ENCODE data around the gene C17orf107. TPM values are rescaled to one million over a fixed set of nuclear protein-coding genes. Genes with fewer than 3 reads are reported as not detected.

Gene C17orf107
- total and polyA plus RNA-seq, 5 experiments from 2014 or later, result 1.5 to 5.7 (median 1.8) TPM

DNA sequence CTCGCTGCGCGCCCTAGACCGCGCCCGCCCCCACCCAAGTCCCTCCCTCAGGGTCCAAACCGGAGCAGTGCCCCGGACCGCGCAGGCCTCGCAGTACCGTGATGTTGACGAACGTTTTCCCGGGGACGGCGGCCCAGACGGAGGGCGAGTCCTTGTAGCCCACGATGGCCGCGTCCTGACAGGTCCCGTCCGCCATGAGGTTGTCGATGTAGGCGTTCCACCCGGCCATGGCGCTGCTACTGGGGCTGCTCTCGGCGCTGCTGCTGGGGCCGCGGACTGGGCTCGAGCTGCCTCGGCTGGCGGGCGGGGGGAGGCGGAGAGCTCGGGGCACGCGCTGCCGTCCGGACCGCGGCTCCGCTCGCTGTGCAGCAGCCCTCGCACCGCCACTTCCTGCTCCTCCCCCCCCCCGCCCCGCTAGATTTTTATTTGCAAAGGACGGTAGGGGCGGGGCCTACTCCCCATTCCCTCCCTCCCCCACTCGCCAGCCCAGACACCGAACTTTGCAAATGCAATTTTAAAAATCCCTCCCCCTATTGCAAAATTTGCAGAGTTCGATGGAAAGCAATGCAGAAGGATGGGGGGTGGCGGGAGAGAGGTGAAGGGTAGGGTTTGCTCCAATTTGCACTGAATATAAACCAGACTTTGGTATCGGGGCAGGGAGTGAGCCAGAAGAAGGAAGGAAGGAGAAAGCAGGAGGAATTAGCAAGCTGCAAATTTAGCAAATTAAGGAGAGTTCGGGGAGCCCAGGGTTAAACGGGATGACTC is 49.0 kb downstream of the C17orf107 start, which contains the start of gene PFN1:
Gene PFN1, minus strand, starts transcription at position 365 of the 765 bp plus-strand sequence. Its CDS starts 136 bp downstream, at position 229.
- peak; percentile 79 to 95 (median 86) for DNase-seq
- peak; percentile 31 to 62 for ATAC-seq
- POLR2A ChIA-PET, result interaction anchor here (0.6 to 25.2 kb wide), 22 partner anchors 9 to 806 kb away, joined by 3 to 635 read pairs (median 7); partner anchors contain the start of genes ARRB2, C17orf107, CYB5D2 and INCA1
- peak within 1 kb of the TSS; percentile 92 to 100 (median 96) for H3K27ac Mint-ChIP-seq
- H3K4me3 Mint-ChIP-seq, result peak within 1 kb of the TSS; percentile 91 to 100 (median 98)
- H3K27me3 Mint-ChIP-seq, result no peaks in the 10 kb centered on the region
- peaks cover 39 to 55% (median 48%) of the 10 kb centered on the region in 4 donors for H3K4me1 Mint-ChIP-seq
- no peaks in the 10 kb centered on the region for H3K9me3 Mint-ChIP-seq
- H3K36me3 Mint-ChIP-seq, result peaks cover 11 to 33% (median 24%) of the 10 kb centered on the region in 3 donors

DNA sequence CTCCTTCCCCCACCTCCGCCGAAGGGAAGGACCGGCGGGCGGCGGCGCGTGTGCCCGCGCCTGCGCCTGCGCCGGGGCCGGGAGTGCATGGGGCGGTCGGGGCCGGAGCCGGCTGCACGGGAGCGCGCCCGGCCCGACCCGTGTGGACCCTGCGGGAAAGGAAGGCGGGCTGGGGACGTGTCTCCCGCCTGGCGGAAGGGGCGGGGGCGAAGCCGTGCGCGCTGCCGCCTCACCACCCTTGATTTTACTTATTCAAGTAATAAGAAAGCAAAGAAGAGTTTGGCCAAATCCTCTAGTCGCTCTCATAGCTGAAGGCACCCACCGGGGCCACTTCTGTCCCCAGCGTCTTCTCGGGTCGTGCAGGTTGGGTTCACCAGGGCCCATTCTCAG is 49.6 kb downstream of the C17orf107 start:
- peak overlapping the region; percentile 77 to 100 (median 95) for H3K27ac Mint-ChIP-seq
- H3K9me3 Mint-ChIP-seq, result no peaks in the 10 kb centered on the region
- H3K36me3 Mint-ChIP-seq, result peaks cover 11 to 30% (median 24%) of the 10 kb centered on the region in 3 donors
- no peaks in the 10 kb centered on the region for H3K27me3 Mint-ChIP-seq
- H3K4me3 Mint-ChIP-seq, result peak overlapping the region; percentile 91 to 100 (median 98)
- peak in 8 of 10 donors; percentile 58 to 85 (median 67) for DNase-seq
- peaks cover 37 to 49% (median 43%) of the 10 kb centered on the region in 4 donors for H3K4me1 Mint-ChIP-seq
- POLR2A ChIA-PET, result interaction anchor here (0.6 to 25.2 kb wide), 21 partner anchors 9 to 806 kb away, joined by 3 to 635 read pairs (median 8); partner anchors contain the start of genes ARRB2, C17orf107, INCA1 and KIF1C
- ATAC-seq, result peak; percentile 41 to 47

DNA sequence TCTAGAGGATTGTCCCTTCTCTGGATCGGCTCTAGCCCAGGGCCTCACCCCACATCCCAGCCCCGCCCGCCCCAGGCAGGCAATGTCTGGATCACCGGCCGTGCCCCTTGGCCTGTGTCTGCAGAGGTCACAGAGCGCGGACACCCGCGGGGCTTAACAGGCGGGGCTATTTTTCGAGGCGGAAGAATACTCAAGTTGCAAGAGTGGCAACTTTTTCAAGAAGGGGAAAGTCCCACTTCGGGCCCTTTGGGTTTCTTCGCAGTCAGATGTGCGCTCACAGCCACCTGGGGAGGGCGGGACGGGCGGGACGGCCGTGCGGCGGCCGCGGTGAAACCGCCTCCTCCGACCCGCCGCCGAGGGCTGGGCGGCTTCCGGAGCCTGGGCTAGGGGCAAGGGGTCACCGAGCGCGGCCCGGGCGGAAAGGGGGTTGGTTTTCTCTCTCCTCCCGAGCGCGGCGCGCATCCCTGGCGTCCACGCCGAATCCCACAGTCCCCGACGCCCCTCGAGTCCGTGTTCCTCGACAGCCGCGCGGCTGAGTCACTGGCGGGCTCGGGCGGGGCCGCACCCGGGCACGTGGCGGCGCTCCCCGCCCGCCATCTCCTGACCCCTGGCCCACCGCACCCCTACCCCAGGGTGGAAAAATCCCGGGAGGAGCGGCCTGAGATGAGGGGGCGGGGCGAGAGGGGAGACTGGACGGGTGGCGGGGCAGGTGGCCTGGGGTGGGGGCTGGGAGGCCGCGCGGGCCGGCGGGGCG is 50.2 kb downstream of the C17orf107 start:
- ATAC-seq (peak; percentile 46 to 56), DNase-seq (peak; percentile 47 to 88 (median 72))
- no peaks in the 10 kb centered on the region for H3K27me3 Mint-ChIP-seq
- peak overlapping the region; percentile 77 to 94 (median 92) for H3K27ac Mint-ChIP-seq
- H3K4me1 Mint-ChIP-seq, result peaks cover 31 to 44% (median 38%) of the 10 kb centered on the region in 4 donors
- POLR2A ChIA-PET, result interaction anchor here (0.6 to 25.2 kb wide), 16 partner anchors 8 to 239 kb away, joined by 3 to 635 read pairs (median 9); partner anchors contain the start of genes ARRB2, C17orf107, INCA1 and KIF1C
- peaks cover 11 to 25% (median 24%) of the 10 kb centered on the region in 3 donors for H3K36me3 Mint-ChIP-seq
- H3K4me3 Mint-ChIP-seq, result peak overlapping the region; percentile 81 to 100 (median 96)
- H3K9me3 Mint-ChIP-seq, result no peaks in the 10 kb centered on the region

DNA sequence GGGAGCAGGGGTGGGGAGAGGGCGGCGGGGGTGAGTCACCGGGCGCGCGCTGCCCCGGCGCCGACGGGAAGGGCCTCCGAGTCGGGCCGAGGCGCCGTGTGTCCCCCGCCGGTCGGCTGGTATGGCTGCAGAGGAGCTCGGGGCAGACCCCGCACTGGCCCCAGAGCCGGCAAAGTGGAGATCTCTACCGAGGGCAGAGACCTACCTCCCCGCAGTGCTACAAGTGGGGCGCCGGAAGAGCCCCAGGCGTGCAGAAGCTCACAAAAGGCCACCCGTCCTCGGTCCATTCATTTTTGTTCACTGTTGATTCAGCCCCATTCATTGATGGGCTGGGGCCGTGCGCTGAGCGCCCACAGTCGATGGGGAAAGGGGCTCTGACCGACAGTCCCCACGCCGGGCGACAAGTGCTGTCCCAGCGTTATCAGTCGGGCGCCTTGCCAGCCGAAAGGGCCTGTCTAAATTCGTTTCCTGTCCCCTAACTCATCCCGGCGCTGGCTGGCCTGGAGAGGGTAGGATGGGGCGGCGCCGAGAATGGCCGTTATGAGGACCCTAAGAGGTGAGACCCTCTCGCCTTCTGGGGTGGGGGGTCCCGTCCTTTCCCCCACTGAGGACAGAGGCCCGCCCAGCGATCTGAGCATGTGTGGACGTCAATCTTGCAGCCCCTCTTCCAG is 50.9 kb downstream of the C17orf107 start:
- H3K9me3 Mint-ChIP-seq, result no peaks in the 10 kb centered on the region
- peak overlapping the region; percentile 61 to 91 (median 82) for H3K4me3 Mint-ChIP-seq
- peaks cover 11 to 22% (median 19%) of the 10 kb centered on the region in 3 donors for H3K36me3 Mint-ChIP-seq
- H3K27me3 Mint-ChIP-seq, result no peaks in the 10 kb centered on the region
- peak in 4 of 10 donors; percentile 32 to 46 (median 41) for DNase-seq
- peaks cover 24 to 37% (median 30%) of the 10 kb centered on the region in 4 donors for H3K4me1 Mint-ChIP-seq
- POLR2A ChIA-PET, result interaction anchor here (1.3 to 25.2 kb wide), 5 partner anchors 12 to 99 kb away, joined by 3 to 635 read pairs (median 13); partner anchors contain the start of genes RNF167, SLC25A11 and SPAG7
- peak in 1 of 2 donors; percentile 4 for ATAC-seq
- peak overlapping the region in 9 of 10 donors; percentile 79 to 94 (median 82) for H3K27ac Mint-ChIP-seq

DNA sequence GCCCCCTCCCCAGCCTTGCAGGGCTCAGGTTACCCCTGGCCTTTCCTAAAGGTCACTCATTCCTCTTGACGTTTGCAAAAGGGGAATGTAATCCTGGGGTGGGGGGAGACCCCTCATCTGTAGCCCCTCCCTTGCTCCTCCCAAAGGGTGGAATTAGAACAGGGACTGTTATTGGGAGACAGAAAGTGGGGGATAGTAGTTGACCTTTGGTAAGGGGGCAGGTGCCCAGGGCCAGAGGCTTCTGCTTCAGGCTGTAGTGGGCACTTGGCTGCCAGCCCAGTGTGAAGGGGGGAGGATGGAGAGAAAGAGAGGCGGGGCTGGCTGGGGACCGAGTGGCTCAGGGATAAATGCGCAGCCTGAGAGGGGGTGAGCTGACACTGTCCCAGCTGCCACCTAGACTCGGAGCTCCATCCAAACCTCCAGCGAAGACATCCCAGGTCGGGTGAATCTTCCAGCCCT is 51.4 kb downstream of the C17orf107 start, which contains the start of gene ENO3:
Gene ENO3, plus strand, starts transcription at position 374 of the 459 bp plus-strand sequence. CDS start 711 bp downstream, outside the sequence.
- Mint-ChIP-seq H3K4me1 (peaks cover 19 to 33% (median 25%) of the 10 kb centered on the region in 4 donors), H3K27ac (peak within 1 kb of the TSS in 9 of 10 donors; percentile 79 to 94 (median 82)), H3K36me3 (peaks cover 11 to 16% (median 14%) of the 10 kb centered on the region in 3 donors), H3K27me3 (no peaks in the 10 kb centered on the region), H3K4me3 (peak within 1 kb of the TSS; percentile 61 to 91 (median 82)), H3K9me3 (no peaks in the 10 kb centered on the region)
- POLR2A ChIA-PET, result interaction anchor here (1.4 to 25.2 kb wide), 4 partner anchors 12 to 98 kb away, joined by 3 to 635 read pairs (median 92); partner anchors contain the start of genes RNF167, SLC25A11 and SPAG7
- ATAC-seq (no peak), DNase-seq (no peak)

DNA sequence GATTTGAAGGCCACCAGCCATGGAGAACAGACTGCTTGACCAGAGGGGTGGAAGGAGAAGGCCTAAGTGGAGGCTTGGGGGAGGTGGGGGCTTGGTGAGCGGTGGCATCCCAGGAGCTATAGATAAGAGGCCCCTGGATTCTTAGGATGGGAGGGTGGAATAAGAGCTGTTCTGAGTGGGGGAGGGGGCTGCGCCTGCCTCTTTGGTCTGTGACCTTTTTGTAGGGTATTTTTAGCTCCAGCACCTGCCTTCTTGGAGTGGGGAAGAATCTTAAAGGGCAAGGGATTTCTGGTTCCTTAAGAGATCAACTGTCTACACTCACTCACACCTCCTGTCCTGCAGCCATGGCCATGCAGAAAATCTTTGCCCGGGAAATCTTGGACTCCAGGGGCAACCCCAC is 52.1 kb downstream of the C17orf107 start:
- Mint-ChIP-seq H3K4me3 (peak overlapping the region in 8 of 10 donors; percentile 10 to 91 (median 79)), H3K9me3 (no peaks in the 10 kb centered on the region), H3K27me3 (no peaks in the 10 kb centered on the region), H3K36me3 (peaks cover 6 to 11% (median 9%) of the 10 kb centered on the region in 3 donors), H3K27ac (peak overlapping the region in 6 of 10 donors; percentile 40 to 91 (median 62)), H3K4me1 (peaks cover 15 to 34% (median 24%) of the 10 kb centered on the region in 4 donors)
- DNase-seq (no peak), ATAC-seq (no peak)
- POLR2A ChIA-PET, result interaction anchor here (0.6 to 25.2 kb wide), 5 partner anchors 9 to 517 kb away, joined by 3 to 635 read pairs (median 3); partner anchors contain the start of genes DHX33, RNF167, SLC25A11 and SPAG7

Other genes starting within 250 kb of the C17orf107 start
- 10 to 100 TPM; 70.6 to 71.3 TPM for gene PELP1, start 195.4 kb upstream of the C17orf107 start, total RNA-seq
- gene PELP1, start 195.4 kb upstream of the C17orf107 start, polyA plus RNA-seq, result 10 to 100 TPM in 2 of 3 donors, 1 to 10 TPM in 1; 8.9 to 13.3 (median 12.1) TPM
- 100 to 1,000 TPM; 402 to 413 TPM for gene ARRB2, start 188.9 kb upstream of the C17orf107 start, total RNA-seq
- gene ARRB2, start 188.9 kb upstream of the C17orf107 start, polyA plus RNA-seq, result 10 to 100 TPM; 47.0 to 60.5 (median 49.4) TPM
- gene MED11, start 168.1 kb upstream of the C17orf107 start, total RNA-seq, result 10 to 100 TPM; 31.1 to 32.7 TPM
- 10 to 100 TPM; 37.2 to 81.1 (median 38.9) TPM for gene MED11, start 168.1 kb upstream of the C17orf107 start, polyA plus RNA-seq
- under 1 TPM; 0.38 to 0.47 TPM for gene ZMYND15, start 159.7 kb upstream of the C17orf107 start, total RNA-seq
- under 1 TPM in 1 of 3 donors, not detected in 2; 0.10 TPM for gene ZMYND15, start 159.7 kb upstream of the C17orf107 start, polyA plus RNA-seq
- 1 to 10 TPM; 5.5 to 5.6 TPM for gene CXCL16, start 159.6 kb upstream of the C17orf107 start, total RNA-seq
- 1 to 10 TPM; 2.2 to 5.9 (median 2.5) TPM for gene CXCL16, start 159.6 kb upstream of the C17orf107 start, polyA plus RNA-seq
- not detected for gene TM4SF5, start 127.7 kb upstream of the C17orf107 start, total RNA-seq
- gene TM4SF5, start 127.7 kb upstream of the C17orf107 start, polyA plus RNA-seq, result not detected
- gene VMO1, start 113.2 kb upstream of the C17orf107 start, total RNA-seq, result under 1 TPM in 1 of 2 experiments, not detected in 1; 0.60 TPM
- not detected for gene VMO1, start 113.2 kb upstream of the C17orf107 start, polyA plus RNA-seq
- gene GLTPD2, start 110.6 kb upstream of the C17orf107 start, total RNA-seq, result not detected
- gene GLTPD2, start 110.6 kb upstream of the C17orf107 start, polyA plus RNA-seq, result under 1 TPM; 0.36 to 0.39 (median 0.39) TPM
- gene PSMB6, start 103.4 kb upstream of the C17orf107 start, total RNA-seq, result 10 to 100 TPM; 56.5 to 61.6 TPM
- gene PSMB6, start 103.4 kb upstream of the C17orf107 start, polyA plus RNA-seq, result 100 to 1,000 TPM; 211 to 282 (median 256) TPM
- 10 to 100 TPM; 21.4 to 27.9 TPM for gene PLD2, start 92.4 kb upstream of the C17orf107 start, total RNA-seq
- gene PLD2, start 92.4 kb upstream of the C17orf107 start, polyA plus RNA-seq, result 1 to 10 TPM; 1.1 to 1.9 (median 1.9) TPM
- 100 to 1,000 TPM; 110 to 117 TPM for gene MINK1, start 66.2 kb upstream of the C17orf107 start, total RNA-seq
- gene MINK1, start 66.2 kb upstream of the C17orf107 start, polyA plus RNA-seq, result 10 to 100 TPM in 1 of 3 donors, 1 to 10 TPM in 2; 4.1 to 12.9 (median 8.1) TPM
- 1 to 10 TPM in 1 of 2 experiments, under 1 TPM in 1; 0.94 to 1.3 TPM for gene CHRNE, start 3.6 kb downstream of the C17orf107 start, total RNA-seq
- under 1 TPM; 0.19 to 0.58 (median 0.20) TPM for gene CHRNE, start 3.6 kb downstream of the C17orf107 start, polyA plus RNA-seq
- not detected for gene GP1BA, start 32.7 kb downstream of the C17orf107 start, total RNA-seq
- under 1 TPM in 2 of 3 donors, not detected in 1; 0.08 to 0.13 TPM for gene GP1BA, start 32.7 kb downstream of the C17orf107 start, polyA plus RNA-seq
- gene SLC25A11, start 40.5 kb downstream of the C17orf107 start, total RNA-seq, result 10 to 100 TPM; 42.5 to 45.0 TPM
- 10 to 100 TPM; 75.3 to 78.6 (median 77.6) TPM for gene SLC25A11, start 40.5 kb downstream of the C17orf107 start, polyA plus RNA-seq
- 100 to 1,000 TPM; 143 to 145 TPM for gene RNF167, start 40.7 kb downstream of the C17orf107 start, total RNA-seq
- 10 to 100 TPM; 30.3 to 50.0 (median 32.2) TPM for gene RNF167, start 40.7 kb downstream of the C17orf107 start, polyA plus RNA-seq
- 100 to 1,000 TPM; 486 to 497 TPM for gene PFN1, start 49.0 kb downstream of the C17orf107 start, total RNA-seq
- gene PFN1, start 49.0 kb downstream of the C17orf107 start, polyA plus RNA-seq, result 1,000 to 10,000 TPM; 1,824 to 2,067 (median 1,870) TPM
- 10 to 100 TPM; 35.2 to 36.7 TPM for gene ENO3, start 51.6 kb downstream of the C17orf107 start, total RNA-seq
- gene ENO3, start 51.6 kb downstream of the C17orf107 start, polyA plus RNA-seq, result 1 to 10 TPM; 1.5 to 3.0 (median 1.8) TPM
- gene SPAG7, start 68.3 kb downstream of the C17orf107 start, total RNA-seq, result 10 to 100 TPM; 50.5 to 52.6 TPM
- 100 to 1,000 TPM; 122 to 131 (median 129) TPM for gene SPAG7, start 68.3 kb downstream of the C17orf107 start, polyA plus RNA-seq
- 10 to 100 TPM; 56.1 to 58.7 TPM for gene CAMTA2, start 88.1 kb downstream of the C17orf107 start, total RNA-seq
- 10 to 100 TPM in 1 of 3 donors, 1 to 10 TPM in 2; 4.1 to 18.9 (median 6.3) TPM for gene CAMTA2, start 88.1 kb downstream of the C17orf107 start, polyA plus RNA-seq
- gene INCA1, start 98.0 kb downstream of the C17orf107 start, total RNA-seq, result under 1 TPM in 1 of 2 experiments, not detected in 1; 0.26 TPM
- under 1 TPM in 1 of 3 donors, not detected in 2; 0.23 TPM for gene INCA1, start 98.0 kb downstream of the C17orf107 start, polyA plus RNA-seq
- gene KIF1C, start 98.4 kb downstream of the C17orf107 start, total RNA-seq, result 10 to 100 TPM; 20.8 to 21.1 TPM
- 1 to 10 TPM; 2.6 to 3.0 (median 3.0) TPM for gene KIF1C, start 98.4 kb downstream of the C17orf107 start, polyA plus RNA-seq
- under 1 TPM in 1 of 2 experiments, not detected in 1; 0.25 TPM for gene SLC52A1, start 135.9 kb downstream of the C17orf107 start, total RNA-seq
- gene SLC52A1, start 135.9 kb downstream of the C17orf107 start, polyA plus RNA-seq, result not detected
- 10 to 100 TPM; 12.6 to 12.7 TPM for gene ZFP3, start 178.9 kb downstream of the C17orf107 start, total RNA-seq
- 1 to 10 TPM in 2 of 3 donors, under 1 TPM in 1; 0.51 to 2.1 (median 1.6) TPM for gene ZFP3, start 178.9 kb downstream of the C17orf107 start, polyA plus RNA-seq
- 10 to 100 TPM; 14.0 to 18.9 TPM for gene ZNF232, start 212.3 kb downstream of the C17orf107 start, total RNA-seq
- gene ZNF232, start 212.3 kb downstream of the C17orf107 start, polyA plus RNA-seq, result 1 to 10 TPM; 6.0 to 10.0 (median 7.3) TPM
- under 1 TPM; 0.33 to 0.39 TPM for gene USP6, start 216.5 kb downstream of the C17orf107 start, total RNA-seq
- gene USP6, start 216.5 kb downstream of the C17orf107 start, polyA plus RNA-seq, result under 1 TPM; 0.02 to 0.06 (median 0.05) TPM

Data from naive thymus-derived CD8-positive, alpha-beta T cell (primary cell).